SJCRH30 (cell line): ENCODE results near the gene RAB33A. TPM values are rescaled to one million over a fixed set of nuclear protein-coding genes. Genes with fewer than 3 reads are reported as not detected.

Source experiments
- DNase-seq, 2 experiments: peaks; one replicate each; pipeline ENCODE4 v3.0.0-alpha.2; 2015 to 2020
- H3K27ac ChIP-seq: fragments of 250-450 bp; sonication (Bioruptor Pico); 2 replicates; pipeline ENCODE4 v1.5.1; 2020; ENCODE audit warnings: mild to moderate bottlenecking, moderate library complexity
- H3K27me3 ChIP-seq: fragments of 250-450 bp; sonication (Bioruptor Pico); 2 replicates; pipeline ENCODE4 v1.5.1; 2020; ENCODE audit warnings: mild to moderate bottlenecking, moderate library complexity
- H3K36me3 ChIP-seq: fragments of 250-450 bp; sonication (Bioruptor Pico); 2 replicates; pipeline ENCODE4 v1.5.1; 2020; ENCODE audit warnings: mild to moderate bottlenecking, moderate library complexity
- H3K4me1 ChIP-seq: fragments of 250-450 bp; sonication (Bioruptor Pico); 2 replicates; pipeline ENCODE4 v1.5.1; 2020; ENCODE audit warnings: mild to moderate bottlenecking, moderate library complexity
- H3K4me3 ChIP-seq: fragments of 250-450 bp; sonication (Bioruptor Pico); 2 replicates; pipeline ENCODE4 v1.5.1; 2020; ENCODE audit warnings: mild to moderate bottlenecking, moderate library complexity
- H3K9me3 ChIP-seq: fragments of 250-450 bp; sonication (Bioruptor Pico); replicated peaks from 2 replicates; pipeline ENCODE4 v1.5.1; 2020; ENCODE audit warnings: mild to moderate bottlenecking, moderate library complexity
- total RNA-seq: library from RNA; depleted of rRNA; stranded (reverse); fragments of >200 nt; shearing (Covaris generic); gene quantifications from 2 replicates; pipeline ENCODE4 v1.2.3, GENCODE V29; 2014; rRNA removed

The RAB33A gene
- total RNA-seq = 0.34 TPM in 1 of 2 replicates, not detected in the other

DNA sequence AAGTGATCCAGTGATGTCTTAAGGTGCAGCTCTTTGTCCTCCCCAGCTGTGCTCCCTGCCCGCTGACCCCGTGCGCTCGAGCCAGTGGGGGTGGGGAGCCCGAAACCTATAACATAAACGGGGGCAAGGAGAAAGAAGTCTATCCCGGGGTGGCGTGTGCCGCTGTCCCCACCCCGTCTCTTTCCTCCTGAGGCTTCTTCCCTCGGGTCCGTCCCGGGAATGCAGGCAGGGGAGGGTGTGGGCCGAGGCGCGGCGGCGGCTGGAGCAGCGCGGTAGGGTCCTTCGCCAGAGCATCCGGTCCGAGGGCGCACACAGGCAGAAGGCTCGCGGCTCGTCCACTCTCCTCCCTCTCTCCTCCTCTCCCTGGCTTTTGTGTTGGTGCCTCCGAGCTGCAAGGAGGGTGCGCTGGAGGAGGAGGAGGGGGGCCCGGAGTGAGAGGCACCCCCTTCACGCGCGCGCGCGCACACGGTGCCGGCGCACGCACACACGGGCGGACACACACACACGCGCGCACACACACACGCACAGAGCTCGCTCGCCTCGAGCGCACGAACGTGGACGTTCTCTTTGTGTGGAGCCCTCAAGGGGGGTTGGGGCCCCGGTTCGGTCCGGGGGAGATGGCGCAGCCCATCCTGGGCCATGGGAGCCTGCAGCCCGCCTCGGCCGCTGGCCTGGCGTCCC lies at the start of gene RAB33A:
Gene RAB33A (plus strand): TSS at position 517 of the 681 bp plus-strand sequence. CDS start 101 bp downstream, at position 618.
- H3K4me3 ChIP-seq = peak within 1 kb of the TSS; percentile 42
- H3K36me3 ChIP-seq = no peaks in the 10 kb centered on the region
- no peaks in the 10 kb centered on the region for H3K27me3 ChIP-seq
- no peak for DNase-seq
- no peaks in the 10 kb centered on the region for H3K9me3 ChIP-seq
- no peaks in the 10 kb centered on the region; the same call in 1 of the 2 replicates for H3K4me1 ChIP-seq
- H3K27ac ChIP-seq = no peak within 1 kb of the TSS

DNA sequence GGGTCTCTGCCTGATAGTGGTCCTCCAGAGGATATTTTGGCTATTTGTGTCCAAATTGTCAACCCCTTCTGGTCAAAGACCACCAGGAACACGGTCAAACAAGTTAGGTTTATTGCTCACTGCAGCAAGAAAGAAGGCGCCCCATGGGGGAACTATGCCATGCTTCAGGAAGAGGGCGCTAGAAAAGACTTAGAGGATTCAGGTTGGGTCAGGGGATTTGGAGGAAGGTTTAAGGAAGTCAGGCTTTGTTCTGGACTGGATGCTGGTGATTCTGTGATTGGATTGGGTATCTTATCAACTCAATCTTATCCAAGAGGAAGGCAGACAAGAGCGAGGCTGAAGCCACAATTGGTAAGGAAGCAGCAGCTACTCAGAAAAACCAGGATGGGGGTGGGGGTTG lies 47.2 kb upstream of the RAB33A start:
- DNase-seq = no peak
- Histone ChIP-seq H3K27ac (no peak overlapping the region), H3K4me3 (no peak overlapping the region), H3K9me3 (no peaks in the 10 kb centered on the region), H3K27me3 (no peaks in the 10 kb centered on the region), H3K36me3 (no peaks in the 10 kb centered on the region), H3K4me1 (no peaks in the 10 kb centered on the region)

DNA sequence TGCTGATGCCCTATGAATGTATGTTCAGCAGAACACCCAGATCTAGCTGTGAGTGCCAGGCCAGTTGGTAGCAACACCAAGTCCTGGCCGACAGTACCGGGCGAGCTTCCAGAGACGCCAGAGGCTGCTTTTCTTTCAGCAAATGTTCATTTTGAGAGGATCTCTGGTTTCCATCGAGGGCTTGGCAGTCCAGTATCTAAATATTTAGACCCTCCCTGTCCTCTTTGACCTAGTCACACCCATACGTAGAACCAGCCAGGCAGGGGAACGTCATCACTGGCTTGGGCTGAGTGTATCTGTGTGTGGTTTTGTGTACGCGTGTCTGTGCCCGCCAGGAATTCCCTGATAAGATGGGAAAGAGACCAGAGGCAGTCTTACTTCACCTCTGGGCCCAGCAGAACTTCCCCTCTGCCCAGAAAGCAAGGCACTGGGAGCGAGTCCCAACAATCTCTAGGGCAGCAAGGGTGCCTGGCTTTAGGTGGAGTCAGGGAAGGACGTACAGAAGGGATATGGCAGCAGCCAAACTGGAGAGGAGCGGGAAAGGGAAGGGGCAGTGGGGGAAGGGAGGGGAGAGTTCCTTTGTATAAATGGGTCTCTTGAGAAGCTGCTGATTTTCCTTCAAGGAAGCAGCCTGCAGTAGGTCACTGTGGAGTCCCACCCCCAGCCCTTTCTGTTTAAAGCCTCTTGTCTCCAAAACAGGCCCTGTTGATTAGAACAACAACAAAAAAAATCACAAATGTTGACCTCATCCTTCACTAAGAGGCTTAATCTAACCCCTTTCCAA lies 46.5 kb upstream of the RAB33A start:
- Histone ChIP-seq H3K27me3 (no peaks in the 10 kb centered on the region), H3K36me3 (no peaks in the 10 kb centered on the region), H3K9me3 (no peaks in the 10 kb centered on the region), H3K4me3 (no peak overlapping the region), H3K27ac (no peak overlapping the region), H3K4me1 (no peaks in the 10 kb centered on the region)
- DNase-seq = no peak

DNA sequence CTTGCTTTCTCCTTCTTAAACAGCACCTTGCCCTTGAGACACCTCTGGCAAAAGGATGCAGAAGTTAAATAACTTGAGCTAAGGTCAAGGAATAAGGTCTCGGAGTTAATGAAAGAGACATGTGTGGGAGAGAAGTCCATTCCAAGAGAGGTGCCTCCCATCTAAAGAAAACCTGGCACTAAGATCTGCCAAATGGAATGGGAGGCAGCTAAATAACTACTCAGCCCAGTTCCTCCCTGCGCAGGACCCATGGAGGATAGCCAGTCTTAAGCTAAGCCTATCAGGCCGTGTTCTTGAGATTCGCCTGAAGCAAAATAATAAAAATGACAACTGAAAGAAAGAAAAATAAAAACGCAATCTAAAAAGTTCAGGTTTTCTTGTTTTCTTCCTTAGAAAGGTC lies 40.8 kb upstream of the RAB33A start:
- no peak overlapping the region for H3K27ac ChIP-seq

DNA sequence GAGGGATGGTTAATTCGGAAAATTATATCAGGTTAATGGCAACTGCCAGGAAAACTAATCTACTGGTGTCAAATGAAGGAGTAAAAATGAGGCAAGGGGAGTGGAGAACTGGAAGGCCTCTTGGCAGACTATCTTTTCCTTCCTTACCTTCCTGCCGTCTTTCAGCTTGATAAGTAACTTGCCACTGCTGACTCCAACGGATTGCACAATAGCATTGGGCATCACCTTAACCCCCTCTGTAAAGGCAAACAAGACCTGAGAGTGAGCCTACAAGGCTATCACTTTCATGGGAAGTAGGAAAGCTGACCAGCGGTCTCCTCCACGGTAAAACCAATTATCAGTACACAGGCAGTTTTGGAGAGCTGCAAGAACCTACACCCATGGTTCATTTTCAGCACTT lies 35.3 kb upstream of the RAB33A start:
- Histone ChIP-seq H3K27ac (no peak overlapping the region), H3K27me3 (no peaks in the 10 kb centered on the region), H3K4me3 (no peak overlapping the region), H3K9me3 (no peaks in the 10 kb centered on the region), H3K4me1 (no peaks in the 10 kb centered on the region), H3K36me3 (no peaks in the 10 kb centered on the region; the same call in 1 of the 2 replicates)
- DNase-seq = no peak

More for the DNA sequence above, 40.8 kb upstream of the RAB33A start:
- H3K4me1 ChIP-seq = no peaks in the 10 kb centered on the region
- H3K36me3 ChIP-seq = no peaks in the 10 kb centered on the region
- no peaks in the 10 kb centered on the region for H3K27me3 ChIP-seq
- no peaks in the 10 kb centered on the region for H3K9me3 ChIP-seq
- no peak overlapping the region for H3K4me3 ChIP-seq
- DNase-seq = no peak

DNA sequence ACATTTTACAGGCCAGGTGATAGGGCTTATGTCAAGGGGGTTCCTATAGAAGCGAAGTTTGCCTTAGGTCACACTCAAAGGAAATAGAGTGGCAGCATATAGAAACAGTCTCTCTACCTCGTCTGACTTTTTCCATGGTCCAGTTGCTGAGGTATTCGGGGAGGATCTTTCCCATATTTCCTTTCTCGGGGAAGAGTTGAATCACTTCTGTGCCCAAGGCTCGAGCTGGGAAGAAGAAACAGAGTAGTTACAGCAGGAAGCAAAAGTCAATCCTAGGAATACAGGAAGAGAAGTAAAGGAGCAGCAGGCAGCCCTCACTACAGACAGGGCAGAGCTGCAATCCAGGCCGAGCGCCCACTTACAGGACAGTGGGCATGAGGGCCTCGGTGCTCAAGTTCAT lies 34.8 kb upstream of the RAB33A start:
- Histone ChIP-seq H3K27me3 (no peaks in the 10 kb centered on the region), H3K27ac (no peak overlapping the region), H3K36me3 (no peaks in the 10 kb centered on the region; the same call in 1 of the 2 replicates), H3K4me1 (no peaks in the 10 kb centered on the region), H3K4me3 (no peak overlapping the region), H3K9me3 (no peaks in the 10 kb centered on the region)
- DNase-seq = no peak

DNA sequence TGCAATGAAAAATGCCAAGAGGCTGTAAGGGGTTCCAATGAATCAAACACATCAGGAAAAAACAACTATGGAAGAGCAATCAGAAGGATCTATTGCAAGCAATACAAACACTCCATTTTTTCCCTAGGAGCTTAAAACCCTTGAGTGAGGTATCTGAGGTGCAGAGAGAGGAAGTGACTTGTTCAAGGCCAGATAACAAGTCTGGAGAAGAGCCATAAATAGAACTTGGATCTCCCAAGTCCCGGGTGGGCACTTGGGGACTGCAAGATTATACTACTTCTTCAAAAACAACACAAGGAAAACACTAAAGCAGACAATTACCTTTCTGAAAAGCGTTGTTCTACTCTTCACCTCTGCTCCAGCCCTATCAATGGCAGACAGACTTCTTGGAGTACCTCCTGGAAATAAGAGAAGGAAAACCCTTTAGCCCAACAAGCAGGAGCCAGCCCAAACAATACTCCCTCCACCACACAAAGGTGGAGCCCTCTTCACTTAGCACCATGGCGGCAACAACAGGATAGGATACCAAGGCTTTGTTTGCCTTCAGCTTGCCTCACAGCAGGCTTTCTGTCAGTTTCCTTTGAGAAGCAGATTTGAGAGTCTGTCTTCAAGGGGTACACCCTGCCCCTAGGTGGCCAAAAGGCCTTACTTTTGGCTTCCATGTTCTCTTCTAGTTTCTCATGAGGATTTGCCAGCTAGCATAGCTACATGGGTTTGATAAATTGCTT lies 32.1 kb upstream of the RAB33A start:
- Histone ChIP-seq H3K9me3 (no peaks in the 10 kb centered on the region), H3K27ac (no peak overlapping the region), H3K4me1 (no peaks in the 10 kb centered on the region), H3K36me3 (no peaks in the 10 kb centered on the region; the same call in 1 of the 2 replicates), H3K4me3 (no peak overlapping the region), H3K27me3 (no peaks in the 10 kb centered on the region)
- no peak for DNase-seq

DNA sequence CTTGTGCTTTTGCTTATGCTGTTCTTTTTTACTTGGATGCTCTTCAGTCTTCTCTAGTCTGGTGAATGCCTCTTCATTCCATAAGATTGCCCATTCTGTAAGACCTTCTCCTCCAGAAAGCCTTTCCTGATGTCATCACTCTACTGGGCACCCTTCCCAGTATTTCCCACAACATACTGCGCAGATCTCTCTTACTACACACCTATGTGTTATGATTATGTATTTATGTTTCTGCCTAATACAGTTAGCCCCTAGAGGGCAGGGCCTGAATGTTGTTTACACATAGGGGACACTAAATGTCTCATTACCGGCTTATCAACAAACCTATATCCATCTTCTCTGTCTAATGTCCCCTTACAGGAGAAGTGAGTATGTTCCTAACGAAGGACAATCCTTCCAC lies 27.3 kb upstream of the RAB33A start:
- no peak for DNase-seq
- H3K36me3 ChIP-seq = peaks cover 3% of the 10 kb centered on the region

DNA sequence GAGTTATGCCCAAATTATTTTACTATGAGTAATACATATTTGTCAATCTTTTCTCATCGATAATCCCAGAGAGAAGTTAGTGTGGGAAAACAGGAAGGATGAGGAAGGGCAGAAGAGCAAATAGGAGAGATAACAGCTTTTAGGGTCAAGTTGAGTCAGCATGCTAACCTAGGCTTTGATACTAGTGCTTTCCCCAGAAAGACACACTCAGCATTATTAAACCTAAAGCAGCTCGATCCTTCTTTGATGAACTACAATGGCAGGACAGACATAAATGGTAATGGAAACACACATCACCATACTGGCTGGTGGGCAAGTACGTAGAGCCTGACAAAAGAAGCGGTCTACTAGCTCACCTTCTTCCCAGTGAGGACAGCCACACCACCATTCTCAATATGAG lies 26.6 kb upstream of the RAB33A start:
- DNase-seq = no peak
- Histone ChIP-seq H3K27me3 (no peaks in the 10 kb centered on the region), H3K36me3 (peaks cover 3% of the 10 kb centered on the region), H3K9me3 (no peaks in the 10 kb centered on the region), H3K4me3 (no peak overlapping the region), H3K4me1 (no peaks in the 10 kb centered on the region), H3K27ac (no peak overlapping the region)

More for the DNA sequence above, 27.3 kb upstream of the RAB33A start:
- no peaks in the 10 kb centered on the region for H3K9me3 ChIP-seq
- no peaks in the 10 kb centered on the region for H3K27me3 ChIP-seq
- no peak overlapping the region for H3K27ac ChIP-seq
- no peak overlapping the region for H3K4me3 ChIP-seq
- H3K4me1 ChIP-seq = no peaks in the 10 kb centered on the region

DNA sequence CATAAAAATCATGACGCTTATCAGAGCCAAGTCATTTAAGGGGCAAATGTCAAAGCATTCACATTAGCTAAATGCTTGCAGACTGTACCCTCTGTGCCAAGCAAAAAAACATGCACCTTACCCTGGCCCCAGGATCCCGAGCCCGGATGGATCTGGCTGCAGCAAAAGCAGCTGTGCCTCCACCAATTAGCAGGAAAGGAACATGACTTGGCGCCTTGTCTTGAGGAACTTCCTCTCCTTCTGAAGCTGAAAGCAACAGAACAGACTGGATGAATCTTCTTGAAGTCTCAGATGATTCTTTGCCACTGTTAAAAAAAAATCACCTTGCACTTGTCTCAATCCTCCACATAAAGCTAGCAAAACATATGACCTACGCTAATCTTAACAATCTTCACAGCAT lies 24.1 kb upstream of the RAB33A start:
- H3K4me3 ChIP-seq = no peak overlapping the region
- H3K4me1 ChIP-seq = no peaks in the 10 kb centered on the region
- H3K9me3 ChIP-seq = no peaks in the 10 kb centered on the region
- peaks cover 3% of the 10 kb centered on the region for H3K36me3 ChIP-seq
- H3K27me3 ChIP-seq = no peaks in the 10 kb centered on the region
- DNase-seq = no peak
- H3K27ac ChIP-seq = no peak overlapping the region

DNA sequence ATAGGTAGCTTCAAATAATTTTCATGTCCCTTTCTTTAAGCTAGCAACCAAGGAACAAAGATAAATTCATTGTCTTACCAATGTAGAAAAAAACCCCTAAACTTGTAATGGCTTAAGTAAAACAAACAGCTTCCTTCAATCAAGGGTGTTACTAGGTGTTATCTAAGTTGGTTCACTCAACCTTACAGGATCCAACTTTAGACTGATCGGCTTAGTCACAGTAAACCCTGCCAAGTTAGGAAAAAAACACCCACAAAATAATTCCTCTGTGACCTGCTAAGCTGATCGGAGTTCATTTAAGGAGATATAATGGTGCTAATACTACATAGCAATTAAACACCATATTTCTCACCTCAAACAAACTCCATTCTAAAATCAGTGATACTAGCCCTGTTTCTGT lies 16.2 kb upstream of the RAB33A start:
- Histone ChIP-seq H3K36me3 (no peaks in the 10 kb centered on the region), H3K4me3 (no peak overlapping the region), H3K27ac (no peak overlapping the region), H3K9me3 (no peaks in the 10 kb centered on the region), H3K27me3 (no peaks in the 10 kb centered on the region), H3K4me1 (no peaks in the 10 kb centered on the region)
- no peak for DNase-seq

DNA sequence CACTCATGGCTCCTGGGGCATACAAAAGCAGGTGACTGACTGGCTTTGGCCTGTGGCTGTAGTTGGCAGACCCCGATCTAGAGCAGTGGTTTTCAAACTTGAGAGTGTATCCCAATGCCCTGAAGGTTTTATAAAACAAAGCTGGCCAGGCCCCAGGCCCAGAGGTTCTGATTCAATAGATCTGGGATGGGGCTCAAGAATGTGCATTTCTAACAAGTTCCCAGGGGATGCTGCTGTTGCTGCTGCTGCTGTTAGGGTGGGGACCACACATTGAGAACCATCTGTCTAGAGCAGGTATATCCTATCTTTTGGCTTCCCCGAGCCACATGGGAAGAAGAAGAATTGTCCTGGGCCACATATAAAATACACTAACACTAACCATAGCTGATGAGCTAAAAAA lies 13.5 kb upstream of the RAB33A start:
- no peak overlapping the region for H3K27ac ChIP-seq
- H3K27me3 ChIP-seq = no peaks in the 10 kb centered on the region
- no peaks in the 10 kb centered on the region for H3K4me1 ChIP-seq
- no peak for DNase-seq
- H3K9me3 ChIP-seq = no peaks in the 10 kb centered on the region
- no peak overlapping the region for H3K4me3 ChIP-seq
- H3K36me3 ChIP-seq = no peaks in the 10 kb centered on the region

DNA sequence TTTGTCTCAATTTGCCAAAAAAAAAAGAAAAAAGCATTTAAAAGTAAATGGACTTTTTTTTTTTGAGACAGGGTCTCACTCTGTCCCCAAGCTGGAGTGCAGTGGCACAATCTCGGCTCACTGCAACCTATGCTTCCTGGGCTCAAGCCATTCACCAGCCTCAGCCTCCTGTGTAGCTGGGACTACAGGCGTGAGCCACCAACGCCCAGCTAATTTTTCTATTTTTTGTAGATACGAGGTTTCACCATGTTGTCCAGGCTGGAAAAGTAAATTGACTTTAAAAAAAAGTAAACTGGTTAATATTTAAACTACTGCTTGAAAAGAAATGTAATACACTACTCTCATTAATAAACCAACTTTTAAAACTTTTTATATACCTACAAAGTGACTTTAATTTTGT lies 12.0 kb upstream of the RAB33A start:
- H3K27ac ChIP-seq = no peak overlapping the region
- no peak for DNase-seq
- no peaks in the 10 kb centered on the region for H3K9me3 ChIP-seq
- no peak overlapping the region for H3K4me3 ChIP-seq
- no peaks in the 10 kb centered on the region for H3K4me1 ChIP-seq
- H3K27me3 ChIP-seq = no peaks in the 10 kb centered on the region
- H3K36me3 ChIP-seq = no peaks in the 10 kb centered on the region

DNA sequence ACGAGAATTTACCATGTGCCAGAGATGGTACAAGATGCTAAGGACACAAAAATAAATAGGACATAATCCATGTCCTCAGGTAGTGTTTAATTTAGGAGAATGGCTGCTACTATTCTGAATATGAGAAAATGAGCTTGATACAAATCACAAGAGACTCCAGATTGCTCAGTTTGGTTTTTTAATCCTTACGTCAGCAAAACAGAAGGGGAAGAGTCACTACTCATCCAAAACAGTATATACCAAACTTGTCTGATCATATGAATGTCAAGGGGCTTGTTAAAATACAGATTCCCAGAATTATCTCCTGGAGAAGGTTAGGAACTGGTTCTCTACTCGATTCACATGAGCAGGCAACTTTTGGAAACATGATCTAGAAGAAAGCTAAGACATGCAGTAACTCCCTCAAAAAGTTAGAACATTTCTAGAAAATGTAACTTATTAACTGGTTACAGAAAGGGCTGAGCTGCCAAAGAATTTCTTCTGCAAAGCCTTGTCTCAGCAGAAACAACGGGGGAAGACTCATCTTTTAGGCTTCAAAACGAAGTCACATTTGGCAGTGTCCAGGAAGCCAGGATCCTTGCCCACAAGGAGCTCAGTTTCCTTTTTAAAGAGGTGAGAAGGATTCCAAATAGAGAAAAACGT lies 9.5 kb upstream of the RAB33A start:
- Histone ChIP-seq H3K36me3 (no peaks in the 10 kb centered on the region), H3K4me3 (no peak overlapping the region), H3K9me3 (no peaks in the 10 kb centered on the region), H3K27me3 (no peaks in the 10 kb centered on the region), H3K27ac (no peak overlapping the region), H3K4me1 (no peaks in the 10 kb centered on the region; the same call in 1 of the 2 replicates)
- no peak for DNase-seq
